H9 (cell line): Measurements from ENCODE around the gene PPP1R16B. TPM values are rescaled to one million over a fixed set of nuclear protein-coding genes. Genes with fewer than 3 reads are reported as not detected.

Source experiments
- DNase-seq: peaks from one replicate; pipeline ENCODE4 v3.0.0-alpha.2; 2017
- H2AFZ ChIP-seq: one replicate; pipeline ENCODE4 v1.6.1; 2013; ENCODE audit warnings: mild to moderate bottlenecking, low read length, control low read depth, moderate library complexity
- H2AK5ac ChIP-seq: 2 replicates; pipeline ENCODE4 v1.6.1; 2013; ENCODE audit warnings: low read length, control low read depth, mixed read lengths; ENCODE audit not compliant: insufficient read length
- H2BK120ac ChIP-seq: one replicate; pipeline ENCODE4 v1.6.1; 2013; ENCODE audit warnings: low read depth, mild to moderate bottlenecking, low read length, control low read depth, inconsistent platforms; ENCODE audit not compliant: poor library complexity, severe bottlenecking
- H2BK12ac ChIP-seq: 2 replicates; pipeline ENCODE4 v1.6.1; 2013; ENCODE audit warnings: low read length, control low read depth, mixed read lengths, low read depth; ENCODE audit not compliant: insufficient read length
- H2BK15ac ChIP-seq: 2 replicates; pipeline ENCODE4 v1.6.1; 2013; ENCODE audit warnings: low read depth, low read length, control low read depth
- H2BK20ac ChIP-seq: one replicate; pipeline ENCODE4 v1.6.1; 2013; ENCODE audit warnings: low read depth, mild to moderate bottlenecking, low read length, control low read depth, inconsistent platforms; ENCODE audit not compliant: poor library complexity, severe bottlenecking
- H2BK5ac ChIP-seq: 2 replicates; pipeline ENCODE4 v1.6.1; 2013; ENCODE audit warnings: low read length, control low read depth, mixed read lengths; ENCODE audit not compliant: insufficient read length
- H3K14ac ChIP-seq: 2 replicates; pipeline ENCODE4 v1.6.1; 2013; ENCODE audit warnings: low read length, control low read depth; ENCODE audit not compliant: insufficient read depth
- H3K18ac ChIP-seq: 2 replicates; pipeline ENCODE4 v1.6.1; 2013; ENCODE audit warnings: low read depth, mild to moderate bottlenecking, mixed read lengths, low read length, control low read depth; ENCODE audit not compliant: insufficient read length
- H3K23ac ChIP-seq: 2 replicates; pipeline ENCODE4 v1.6.1; 2013; ENCODE audit warnings: low read length, control low read depth, mixed read lengths, low read depth; ENCODE audit not compliant: insufficient read length
- H3K23me2 ChIP-seq: 2 replicates; pipeline ENCODE4 v1.6.1; 2013; ENCODE audit warnings: low read depth, mild to moderate bottlenecking, mixed read lengths, low read length, control low read depth; ENCODE audit not compliant: insufficient read length, poor library complexity, severe bottlenecking
- H3K27ac ChIP-seq: 2 replicates; pipeline ENCODE4 v1.5.1; 2013; ENCODE audit warnings: low read length, control low read depth, mixed read lengths, low read depth; ENCODE audit not compliant: insufficient read length
- H3K27me3 ChIP-seq: 2 replicates; pipeline ENCODE4 v1.6.1; 2013; ENCODE audit warnings: low read length, control low read depth, inconsistent platforms; ENCODE audit not compliant: insufficient read depth
- H3K4ac ChIP-seq: 2 replicates; pipeline ENCODE4 v1.6.1; 2013; ENCODE audit warnings: low read depth, mild to moderate bottlenecking, control low read depth, inconsistent platforms, low read length, moderate library complexity
- H3K4me1 ChIP-seq: 2 replicates; pipeline ENCODE4 v1.6.1; 2013; ENCODE audit warnings: low read length, control low read depth, inconsistent platforms; ENCODE audit not compliant: insufficient read depth
- H3K4me2 ChIP-seq: 2 replicates; pipeline ENCODE4 v1.6.1; 2013; ENCODE audit warnings: low read length, control low read depth, mixed read lengths; ENCODE audit not compliant: insufficient read length, insufficient read depth
- H3K56ac ChIP-seq: 2 replicates; pipeline ENCODE4 v1.6.1; 2013; ENCODE audit warnings: low read depth, mild to moderate bottlenecking, mixed read lengths, low read length, control low read depth; ENCODE audit not compliant: insufficient read length
- H3K79me1 ChIP-seq: 2 replicates; pipeline ENCODE4 v1.6.1; 2013; ENCODE audit warnings: low read depth, mild to moderate bottlenecking, moderate library complexity, low read length, control low read depth, inconsistent platforms; ENCODE audit not compliant: insufficient read depth, poor library complexity, severe bottlenecking
- H3K79me2 ChIP-seq: 2 replicates; pipeline ENCODE4 v1.6.1; 2013; ENCODE audit warnings: low read length, control low read depth, inconsistent platforms; ENCODE audit not compliant: insufficient read depth
- H3K9ac ChIP-seq: 2 replicates; pipeline ENCODE4 v1.6.1; 2013; ENCODE audit warnings: low read length, control low read depth, mixed read lengths; ENCODE audit not compliant: insufficient read length; ENCODE audit errors: extremely low read depth
- H3K9me3 ChIP-seq: one replicate; pipeline ENCODE4 v1.6.1; 2013; ENCODE audit warnings: low read depth, low read length, inconsistent platforms; ENCODE audit not compliant: control insufficient read depth
- H3T11ph ChIP-seq: one replicate; pipeline ENCODE4 v1.6.1; 2013; ENCODE audit warnings: mild to moderate bottlenecking, low read length, control low read depth, inconsistent platforms
- H4K20me1 ChIP-seq: one replicate; pipeline ENCODE4 v1.6.1; 2013; ENCODE audit not compliant: control insufficient read depth, insufficient read length, insufficient read depth
- H4K5ac ChIP-seq: 2 replicates; pipeline ENCODE4 v1.6.1; 2013; ENCODE audit warnings: low read depth, mild to moderate bottlenecking, mixed read lengths, low read length, control low read depth; ENCODE audit not compliant: insufficient read length
- H4K8ac ChIP-seq: replicated peaks from 2 replicates; pipeline ENCODE4 v1.6.1; 2013; ENCODE audit warnings: low read length, control low read depth, mixed read lengths, low read depth; ENCODE audit not compliant: insufficient read length
- H4K91ac ChIP-seq: 2 replicates; pipeline ENCODE4 v1.6.1; 2013; ENCODE audit warnings: low read depth, mild to moderate bottlenecking, moderate library complexity, mixed read lengths, low read length, control low read depth; ENCODE audit not compliant: insufficient read length
- H3K27ac Mint-ChIP-seq, 3 experiments: 2 replicates in 2 of 3; 3 replicates in 1 of 3; pipeline ENCODE4 v1.8.0; 2020 to 2021; ENCODE audit warnings: mixed read lengths in 3 of 3, mild to moderate bottlenecking in 1 of 3, moderate library complexity in 1 of 3
- H3K27me3 Mint-ChIP-seq: 2 replicates; pipeline ENCODE4 v1.8.0; 2021; ENCODE audit warnings: low read depth, mild to moderate bottlenecking, moderate library complexity, mixed read lengths
- H3K36me3 Mint-ChIP-seq, 3 experiments: 2 replicates in 2 of 3; 3 replicates in 1 of 3; pipeline ENCODE4 v1.8.0; 2020 to 2021; ENCODE audit warnings: low read depth in 3 of 3, mixed read lengths in 3 of 3; ENCODE audit not compliant: insufficient read depth in 1 of 3
- H3K4me1 Mint-ChIP-seq, 2 experiments: 2 replicates each; pipeline ENCODE4 v1.8.0; 2020; ENCODE audit warnings: mixed read lengths in 2 of 2
- H3K4me3 Mint-ChIP-seq, 2 experiments: 2 replicates in 1 of 2; 3 replicates in 1 of 2; pipeline ENCODE4 v1.8.0; 2020 to 2021; ENCODE audit warnings: mild to moderate bottlenecking in 2 of 2, mixed read lengths in 2 of 2, moderate library complexity in 1 of 2
- H3K9me3 Mint-ChIP-seq, 2 experiments: 2 replicates in 1 of 2; 3 replicates in 1 of 2; pipeline ENCODE4 v1.8.0; 2020; ENCODE audit warnings: mild to moderate bottlenecking in 2 of 2, mixed read lengths in 2 of 2, moderate library complexity in 1 of 2
- WGBS: extraction: QIAGEN DNeasy Blood & Tissue Kit; methylation state at CpG from one replicate; pipeline ENCODE4 v1.1.7; 2013; ENCODE audit warnings: missing lambda C conversion rate, low lambda C conversion rate, mixed read lengths; ENCODE audit not compliant: insufficient read length; ENCODE audit errors: extremely low coverage; 5-methylcytosine and 5-hydroxymethylcytosine counted together
- total RNA-seq: library from RNA; stranded (reverse); gene quantifications from 2 replicates; pipeline ENCODE4 v1.2.1, GENCODE V29; 2021
- TF ChIP-seq, protein P1 (sequence below): fragments of 200-600 bp; sonication (generic); conservative IDR thresholded peaks from 3 replicates; pipeline ENCODE4 v1.8.0; 2021; ENCODE audit warnings: antibody characterized with exemption, mild to moderate bottlenecking

The PPP1R16B gene
- total RNA-seq, 1 experiment from 2014 or later, result 8.2 TPM

DNA sequence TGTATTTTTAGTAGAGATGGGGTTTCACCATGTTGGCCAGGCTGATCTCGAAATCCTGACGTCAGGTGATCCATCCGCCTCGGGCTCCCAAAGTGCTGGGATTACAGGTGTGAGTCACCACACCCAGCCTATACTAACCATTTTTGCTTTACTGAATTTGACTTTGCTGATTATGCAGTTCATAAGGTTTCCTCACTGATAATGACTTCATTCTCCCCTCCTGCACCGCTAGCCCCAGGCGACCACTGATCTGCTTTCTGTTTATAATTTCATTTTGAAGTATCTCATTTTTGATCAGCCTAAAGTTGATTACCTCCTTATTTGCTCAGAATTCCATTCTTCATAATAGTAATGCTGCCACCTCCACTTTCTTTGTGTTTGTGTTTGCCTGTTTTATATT lies 72.0 kb downstream of the PPP1R16B start:
- Histone ChIP-seq H2BK5ac (no peak overlapping the region), H3K23ac (no peak overlapping the region), H3K27me3 (no peaks in the 10 kb centered on the region), H3K14ac (no peak overlapping the region), H3K79me1 (no peaks in the 10 kb centered on the region), H3K9ac (no peak overlapping the region), H4K91ac (no peak overlapping the region), H3K9me3 (no peaks in the 10 kb centered on the region), H3K4me1 (no peaks in the 10 kb centered on the region; the same call in 1 of the 2 replicates), H4K5ac (no peak overlapping the region), H4K20me1 (no peaks in the 10 kb centered on the region), H4K8ac (no peak overlapping the region), H3K4ac (no peak overlapping the region), H3K56ac (no peak overlapping the region), H2BK12ac (no peak overlapping the region), H3K79me2 (no peaks in the 10 kb centered on the region), H2AK5ac (no peak overlapping the region), H3K27ac (no peak overlapping the region), H2BK120ac (no peak overlapping the region), H2BK15ac (no peak overlapping the region), H3K23me2 (no peaks in the 10 kb centered on the region), H3K18ac (no peak overlapping the region), H3K4me2 (no peak overlapping the region), H2AFZ (no peak overlapping the region), H3T11ph (no peak overlapping the region), H2BK20ac (no peak overlapping the region)
- Mint-ChIP-seq H3K4me3 (no peak overlapping the region), H3K27ac (no peak overlapping the region), H3K4me1 (peaks cover 15 to 18% of the 10 kb centered on the region in 2 experiments), H3K9me3 (no peaks in the 10 kb centered on the region; a peak in 1 of 5 replicates), H3K36me3 (no peaks in the 10 kb centered on the region), H3K27me3 (no peaks in the 10 kb centered on the region)
- WGBS, result no CpG with 5 or more reads among the region's 6 CpGs
- no peak for DNase-seq
- TF ChIP-seq, protein P1, sequence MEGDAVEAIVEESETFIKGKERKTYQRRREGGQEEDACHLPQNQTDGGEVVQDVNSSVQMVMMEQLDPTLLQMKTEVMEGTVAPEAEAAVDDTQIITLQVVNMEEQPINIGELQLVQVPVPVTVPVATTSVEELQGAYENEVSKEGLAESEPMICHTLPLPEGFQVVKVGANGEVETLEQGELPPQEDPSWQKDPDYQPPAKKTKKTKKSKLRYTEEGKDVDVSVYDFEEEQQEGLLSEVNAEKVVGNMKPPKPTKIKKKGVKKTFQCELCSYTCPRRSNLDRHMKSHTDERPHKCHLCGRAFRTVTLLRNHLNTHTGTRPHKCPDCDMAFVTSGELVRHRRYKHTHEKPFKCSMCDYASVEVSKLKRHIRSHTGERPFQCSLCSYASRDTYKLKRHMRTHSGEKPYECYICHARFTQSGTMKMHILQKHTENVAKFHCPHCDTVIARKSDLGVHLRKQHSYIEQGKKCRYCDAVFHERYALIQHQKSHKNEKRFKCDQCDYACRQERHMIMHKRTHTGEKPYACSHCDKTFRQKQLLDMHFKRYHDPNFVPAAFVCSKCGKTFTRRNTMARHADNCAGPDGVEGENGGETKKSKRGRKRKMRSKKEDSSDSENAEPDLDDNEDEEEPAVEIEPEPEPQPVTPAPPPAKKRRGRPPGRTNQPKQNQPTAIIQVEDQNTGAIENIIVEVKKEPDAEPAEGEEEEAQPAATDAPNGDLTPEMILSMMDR, result no peak
